ENCODE measurements around the gene SYTL1.
"Not testable (repeated sequence)": the region's sequence is repeated elsewhere in the genome, so short reads cannot be mapped to it uniquely, and the experiment has no call there.

The SYTL1 gene

GRCh38 chr1:27384797-27385196 is 43.0 kb downstream of the SYTL1 start:
- not testable (repeated sequence) for DNase-seq (ENCODE audit: low spot score)

GRCh38 chr1:27388337-27389005 is 46.6 kb downstream of the SYTL1 start:
- peak; percentile 69 for DNase-seq (ENCODE audit: low spot score)

GRCh38 chr1:27391511-27392095 is 49.8 kb downstream of the SYTL1 start:
- no peak for DNase-seq (ENCODE audit: low spot score)

GRCh38 chr1:27392096-27392777 is 50.4 kb downstream of the SYTL1 start, which contains the start of gene GPR3:
TSS of gene GPR3 (plus strand) at chr1:27392622. CDS start at chr1:27393799, 1,177 bp downstream.
- peak; percentile 96 for DNase-seq (ENCODE audit: low spot score)

- peak; percentile 22 for DNase-seq (ENCODE audit: low spot score)
Observed at GRCh38 chr1:27392778-27393635, 51.2 kb downstream of the SYTL1 start.

GRCh38 chr1:27393641-27394281 is 51.9 kb downstream of the SYTL1 start:
- no peak for DNase-seq (ENCODE audit: low spot score)

- DNase-seq (ENCODE audit: low spot score): no peak
Observed at GRCh38 chr1:27394282-27394658, 52.4 kb downstream of the SYTL1 start.

GRCh38 chr1:27394925-27395324 is 53.1 kb downstream of the SYTL1 start:
- no peak for DNase-seq (ENCODE audit: low spot score)

GRCh38 chr1:27395441-27396195 is 53.8 kb downstream of the SYTL1 start:
- peak; percentile 66 for DNase-seq (ENCODE audit: low spot score)

GRCh38 chr1:27397110-27397509 is 55.3 kb downstream of the SYTL1 start:
- no peak for DNase-seq (ENCODE audit: low spot score)

GRCh38 chr1:27397749-27398148 is 55.9 kb downstream of the SYTL1 start:
- no peak for DNase-seq (ENCODE audit: low spot score)

- DNase-seq (ENCODE audit: low spot score): no peak
Observed at GRCh38 chr1:27398405-27399149, 56.8 kb downstream of the SYTL1 start.

- DNase-seq (ENCODE audit: low spot score): no peak
Observed at GRCh38 chr1:27399251-27400025, 57.6 kb downstream of the SYTL1 start.

- DNase-seq (ENCODE audit: low spot score): no peak
Observed at GRCh38 chr1:27400082-27400962, 58.5 kb downstream of the SYTL1 start.

GRCh38 chr1:27400963-27401341 is 59.1 kb downstream of the SYTL1 start:
- no peak for DNase-seq (ENCODE audit: low spot score)

- no peak for DNase-seq (ENCODE audit: low spot score)
Observed at GRCh38 chr1:27402349-27402754, 60.5 kb downstream of the SYTL1 start.

GRCh38 chr1:27403065-27403726 is 61.4 kb downstream of the SYTL1 start:
- DNase-seq (ENCODE audit: low spot score): no peak
